Suprapubic skin (tissue), 4 donors: ENCODE data around the gene TNS1. TPM values are rescaled to one million over a fixed set of nuclear protein-coding genes. Genes with fewer than 3 reads are reported as not detected.

Experiments
- DNase-seq, 2 donors: peaks; one replicate each; pipeline ENCODE4 v3.0.0-alpha.2; 2019; ENCODE audit warnings: low spot score in 2 of 2
- H3K27ac ChIP-seq: fragments of 200-600 bp; sonication (generic); one replicate; pipeline ENCODE4 v1.5.1; 2019
- H3K27me3 ChIP-seq: fragments of 200-600 bp; sonication (generic); one replicate; pipeline ENCODE4 v1.5.1; 2019
- H3K36me3 ChIP-seq: fragments of 200-600 bp; sonication (generic); one replicate; pipeline ENCODE4 v1.5.1; 2019
- H3K4me1 ChIP-seq: fragments of 200-600 bp; sonication (generic); one replicate; pipeline ENCODE4 v1.5.1; 2019
- H3K4me3 ChIP-seq: fragments of 200-600 bp; sonication (generic); one replicate; pipeline ENCODE4 v1.5.1; 2019; ENCODE audit warnings: mild to moderate bottlenecking
- H3K9me3 ChIP-seq: fragments of 200-600 bp; sonication (generic); one replicate; pipeline ENCODE4 v1.5.1; 2019
- CTCF ChIP-seq, 2 donors: fragments of 200-600 bp in 1 of 2; fragments of 450-650 bp in 1 of 2; sonication (generic) in 1 of 2; IDR thresholded peaks; one replicate each; pipeline ENCODE4 v1.5.1; 2016 to 2019; ENCODE audit warnings: antibody characterized with exemption in 2 of 2, mild to moderate bottlenecking in 1 of 2, moderate library complexity in 1 of 2
- EP300 ChIP-seq: sonication (generic); formaldehyde crosslinking; IDR thresholded peaks from one replicate; pipeline ENCODE4 v1.6.1; 2017; ENCODE audit warnings: antibody characterized with exemption
- POLR2A ChIP-seq, 2 donors: fragments of 450-650 bp; IDR thresholded peaks; one replicate each; pipeline ENCODE4 v1.6.1; 2017; ENCODE audit warnings: antibody characterized with exemption in 2 of 2, mild to moderate bottlenecking in 2 of 2, moderate library complexity in 2 of 2
- POLR2AphosphoS5 ChIP-seq, 3 donors: sonication (generic); formaldehyde crosslinking; IDR thresholded peaks; one replicate each; pipeline ENCODE4 v1.6.1; 2017; ENCODE audit warnings: antibody characterized with exemption in 3 of 3
- WGBS: methylation state at CpG from one replicate; pipeline ENCODE4 v1.1.5; 2018; 5-methylcytosine and 5-hydroxymethylcytosine counted together
- total RNA-seq, 4 donors: library from RNA; depleted of rRNA; stranded (reverse); fragments of >200 nt; gene quantifications; one replicate each; pipeline ENCODE4 v1.1.0, GENCODE V29; 2016

The TNS1 gene
- total RNA-seq, 4 donors from 2014 or later: 64.1 to 145 (median 99.5) TPM

- Histone ChIP-seq H3K4me3 (no peak overlapping the region), H3K27me3 (no peaks in the 10 kb centered on the region), H3K36me3 (no peaks in the 10 kb centered on the region), H3K4me1 (peaks cover 8% of the 10 kb centered on the region), H3K27ac (no peak overlapping the region), H3K9me3 (peaks cover 8% of the 10 kb centered on the region)
- TF ChIP-seq CTCF (IDR thresholded peaks at IDR 0.05) (no peak), POLR2AphosphoS5 (IDR thresholded peaks at IDR 0.05) (no peak), EP300 (no peak), POLR2A (IDR thresholded peaks at IDR 0.05) (no peak)
- 77% methylated on average over 2 of the region's 2 CpGs for WGBS
- DNase-seq: no peak
These were observed 245.7 kb downstream of the TNS1 start for GRCh38 chr2:217757108-217757463.

- peak in 1 of 2 donors; percentile 85 for DNase-seq
- H3K9me3 ChIP-seq: peaks cover 5% of the 10 kb centered on the region
- TF ChIP-seq EP300 (no peak), CTCF (IDR thresholded peaks at IDR 0.05) (peak; percentile 70 to 90)
- H3K27me3 ChIP-seq: no peaks in the 10 kb centered on the region
- peak overlapping the region; percentile 12 for H3K4me3 ChIP-seq
- no peaks in the 10 kb centered on the region for H3K36me3 ChIP-seq
- H3K27ac ChIP-seq: no peak overlapping the region
- 39% methylated on average over 19 of the region's 34 CpGs for WGBS
- peaks cover 8% of the 10 kb centered on the region for H3K4me1 ChIP-seq
These were observed 246.3 kb downstream of the TNS1 start for GRCh38 chr2:217756375-217757107.

- TF ChIP-seq EP300 (no peak), POLR2AphosphoS5 (IDR thresholded peaks at IDR 0.05) (no peak)
- no peak for DNase-seq
- no peaks in the 10 kb centered on the region for H3K9me3 ChIP-seq
These were observed 247.6 kb downstream of the TNS1 start for GRCh38 chr2:217755027-217755745.

GRCh38 chr2:217753460-217754200 is 249.2 kb downstream of the TNS1 start:
- Histone ChIP-seq H3K4me1 (peaks cover 8% of the 10 kb centered on the region), H3K36me3 (no peaks in the 10 kb centered on the region), H3K4me3 (no peak overlapping the region), H3K9me3 (no peaks in the 10 kb centered on the region), H3K27me3 (no peaks in the 10 kb centered on the region), H3K27ac (no peak overlapping the region)
- WGBS: 84% methylated on average over 9 of the region's 9 CpGs
- DNase-seq: no peak
- TF ChIP-seq EP300 (no peak), CTCF (IDR thresholded peaks at IDR 0.05) (no peak)

More at GRCh38 chr2:217755027-217755745, 247.6 kb downstream of the TNS1 start:
- Histone ChIP-seq H3K4me3 (no peak overlapping the region), H3K4me1 (peaks cover 8% of the 10 kb centered on the region), H3K36me3 (no peaks in the 10 kb centered on the region), H3K27ac (no peak overlapping the region), H3K27me3 (no peaks in the 10 kb centered on the region)
- WGBS: 64% methylated on average over 5 of the region's 5 CpGs

- Histone ChIP-seq H3K4me1 (peaks cover 8% of the 10 kb centered on the region), H3K4me3 (no peak overlapping the region), H3K27me3 (no peaks in the 10 kb centered on the region), H3K27ac (no peak overlapping the region), H3K36me3 (no peaks in the 10 kb centered on the region), H3K9me3 (no peaks in the 10 kb centered on the region)
- WGBS: 80% methylated on average over 8 of the region's 10 CpGs
- no peak for DNase-seq
- TF ChIP-seq EP300 (no peak), POLR2AphosphoS5 (IDR thresholded peaks at IDR 0.05) (no peak), CTCF (IDR thresholded peaks at IDR 0.05) (no peak), POLR2A (IDR thresholded peaks at IDR 0.05) (no peak)
These were observed 249.9 kb downstream of the TNS1 start for GRCh38 chr2:217752714-217753459.
